Activated CD4-positive, alpha-beta T cell treated with anti-CD3 and anti-CD28 coated beads for 24 hours (primary cell): ENCODE data around the gene SPTBN4.
"Not testable (repeated sequence)": the region's sequence is repeated elsewhere in the genome, so short reads cannot be mapped to it uniquely, and the experiment has no call there.

ENCODE experiments used
- DNase-seq, 2 donors: peaks; one replicate each; pipeline ENCODE4 v3.0.0-alpha.2; 2020; ENCODE audit warnings: low read depth in 2 of 2

Gene SPTBN4

GRCh38 chr19:40464059-40465024 is 2.5 kb upstream of the SPTBN4 start:
- peak; percentile 66 to 75 for DNase-seq

GRCh38 chr19:40465025-40465556 is 1.7 kb upstream of the SPTBN4 start:
- DNase-seq: no peak

DNA sequence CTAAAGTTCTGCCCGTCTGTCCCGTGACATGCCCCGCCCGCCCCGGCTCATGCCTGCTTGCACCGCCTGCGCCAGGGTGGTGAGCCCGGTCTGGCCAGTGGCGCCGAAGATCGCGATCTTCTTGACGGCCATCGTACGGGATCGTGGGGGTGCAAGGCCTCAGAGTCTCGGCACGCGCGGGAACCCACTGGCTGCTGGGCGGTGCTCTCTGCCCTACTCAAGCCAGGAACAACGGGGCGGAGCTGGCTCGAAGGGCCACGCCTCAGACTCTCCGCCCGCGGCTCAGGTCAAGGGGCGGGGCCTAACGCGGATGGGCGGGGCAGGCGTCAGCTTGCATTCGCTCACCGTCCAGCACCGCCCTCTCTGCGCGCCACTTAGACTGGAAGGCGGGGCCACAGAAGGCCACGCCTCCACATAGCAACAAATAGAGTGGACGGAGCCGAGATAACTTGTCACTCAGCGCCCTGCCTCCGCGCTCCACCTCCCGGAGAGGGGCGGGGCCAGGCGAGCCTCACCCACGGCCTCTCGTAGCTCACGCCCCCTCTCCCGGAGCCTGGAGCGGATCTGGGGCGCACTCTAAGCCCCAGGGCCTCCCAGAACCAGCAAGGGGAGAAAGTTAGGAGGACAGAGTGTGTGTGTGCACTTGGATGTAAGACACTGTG is 1.1 kb upstream of the SPTBN4 start, which contains the start of gene BLVRB:
TSS of gene BLVRB (minus strand) at position 189 of the 662 bp plus-strand sequence. CDS start at position 132, 57 bp downstream.
- DNase-seq: peak; percentile 99 to 100

DNA sequence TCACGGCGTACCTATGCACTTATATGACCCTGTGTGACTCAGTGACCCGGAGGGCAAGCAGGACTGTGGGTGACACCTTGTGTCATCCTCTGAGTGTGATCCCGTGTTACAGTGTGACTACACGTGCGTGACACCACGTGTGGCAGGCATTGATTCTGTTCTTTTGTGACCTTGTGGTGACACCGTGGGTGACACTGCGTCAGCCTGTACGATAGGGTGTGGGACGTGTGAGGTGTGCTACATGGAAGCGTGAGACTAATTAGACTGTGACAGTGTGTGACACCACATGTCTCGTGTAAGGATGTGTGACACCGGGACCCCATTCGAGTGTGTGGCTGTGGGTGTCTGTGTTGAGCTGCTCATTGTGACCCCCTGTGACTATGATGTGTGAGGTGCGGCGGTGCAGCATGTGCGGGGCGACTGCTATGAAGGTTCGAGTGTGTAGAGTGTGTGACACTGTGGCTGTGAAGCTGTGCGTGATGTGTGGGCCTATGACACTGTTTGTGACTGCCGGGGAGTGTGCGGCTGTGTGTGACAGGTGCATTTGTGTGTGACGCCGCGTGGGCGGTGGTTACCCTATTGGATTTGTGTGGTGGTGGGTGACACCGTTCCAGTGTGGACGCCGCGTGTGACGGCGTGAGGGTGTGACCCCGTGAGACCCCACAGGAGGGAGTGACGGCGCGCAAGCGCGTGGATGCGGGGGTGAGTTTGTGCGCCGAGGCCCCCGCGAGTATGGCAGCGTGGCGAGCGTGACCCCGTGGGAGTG is 399 bp upstream of the SPTBN4 start:
- peak; percentile 47 to 49 for DNase-seq

- DNase-seq: no peak
Measured at GRCh38 chr19:40469011-40469410, 2.2 kb downstream of the SPTBN4 start.

GRCh38 chr19:40471111-40471510 is 4.3 kb downstream of the SPTBN4 start:
- DNase-seq: no peak

DNA sequence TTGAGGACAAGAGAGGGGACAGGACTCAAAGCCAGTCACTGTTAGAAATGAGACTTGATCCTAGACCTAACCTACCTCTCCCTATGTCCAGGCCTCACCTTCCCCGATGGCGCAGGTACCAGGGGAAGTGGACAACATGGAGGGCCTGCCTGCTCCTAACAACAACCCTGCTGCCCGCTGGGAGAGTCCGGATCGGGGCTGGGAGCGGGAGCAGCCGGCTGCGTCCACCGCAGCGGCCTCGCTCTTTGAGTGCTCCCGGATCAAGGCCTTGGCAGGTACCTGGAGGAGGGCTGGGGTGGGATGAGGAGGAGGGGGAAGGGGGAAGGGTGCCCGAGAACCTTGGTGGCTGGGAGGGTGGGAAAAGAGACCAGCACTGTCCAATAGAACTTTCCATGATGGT is 5.7 kb downstream of the SPTBN4 start:
- DNase-seq: no peak

DNA sequence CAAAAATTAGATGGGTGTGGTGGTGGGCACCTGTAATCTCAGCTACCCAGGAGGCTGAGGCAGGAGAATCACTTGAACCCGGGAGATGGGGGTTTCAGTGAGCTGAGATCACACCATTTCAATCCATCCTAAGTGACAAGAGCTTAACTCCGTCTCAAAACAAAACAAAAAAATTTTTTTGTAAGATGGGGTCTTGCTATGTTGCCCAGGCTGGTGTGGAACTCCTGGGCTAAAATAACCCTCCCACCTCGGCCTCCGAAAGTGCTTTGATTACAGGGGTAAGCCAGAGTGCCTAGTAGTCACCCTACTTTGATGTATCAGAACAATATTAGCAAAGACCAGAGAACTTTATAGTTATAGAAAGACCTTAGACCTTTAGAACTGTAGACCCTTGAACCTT is 7.9 kb downstream of the SPTBN4 start:
- no peak for DNase-seq

DNA sequence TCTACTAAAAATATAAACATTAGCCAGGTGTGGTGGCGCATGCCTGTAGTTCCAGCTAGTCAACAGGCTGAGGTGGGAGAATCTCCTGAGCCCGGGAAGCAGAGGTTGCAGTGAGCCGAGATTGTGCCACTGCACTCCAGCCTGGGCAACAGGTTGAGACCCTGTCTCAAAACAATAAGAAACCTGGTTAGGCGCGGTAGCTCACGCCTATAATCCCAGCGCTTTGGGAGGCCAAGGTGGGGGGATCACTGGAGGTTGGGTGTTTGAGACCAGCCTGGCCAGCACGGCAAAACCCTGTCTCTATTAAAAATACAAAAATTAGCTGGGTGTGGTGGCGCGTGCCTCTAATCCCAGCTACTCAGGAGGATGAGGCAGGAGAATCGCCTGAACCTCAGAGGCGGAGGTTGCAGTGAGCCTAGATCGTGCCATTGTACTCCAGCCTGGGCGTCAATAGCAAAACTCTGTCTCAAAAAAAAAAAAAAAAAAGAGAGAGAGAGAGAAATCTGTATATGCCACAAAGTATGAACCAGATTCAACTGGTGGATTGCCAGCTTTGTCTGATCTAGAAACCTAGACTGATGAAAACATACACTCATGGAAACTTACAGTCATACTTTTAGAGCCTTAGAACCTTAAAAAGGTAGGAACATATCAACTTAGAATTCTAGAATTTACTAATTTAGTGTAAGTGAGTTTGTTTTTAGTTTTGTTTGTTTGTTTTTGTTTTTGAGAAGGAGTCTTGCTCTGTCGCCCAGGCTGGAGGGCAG is 9.3 kb downstream of the SPTBN4 start:
- not testable (repeated sequence) for DNase-seq

DNA sequence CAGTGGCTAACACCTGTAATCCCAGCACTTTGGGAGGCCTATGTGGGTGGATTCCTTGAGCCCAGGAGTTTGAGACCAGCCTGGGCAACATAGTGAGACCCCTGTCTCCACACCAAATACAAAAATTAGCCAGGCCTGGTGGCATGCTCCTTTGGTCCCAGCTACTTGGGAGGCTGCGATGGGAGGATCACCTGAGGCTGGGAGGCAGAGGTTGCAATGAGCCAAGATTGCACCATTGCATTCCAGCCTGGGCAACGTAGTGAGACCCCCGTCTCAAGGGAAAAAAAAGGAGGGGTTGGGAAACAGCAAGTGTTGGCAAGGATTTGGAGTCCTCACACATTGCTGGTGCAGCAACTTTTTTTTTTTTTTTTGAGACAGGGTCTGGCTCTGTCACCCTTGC is 19.2 kb downstream of the SPTBN4 start:
- no peak for DNase-seq

- DNase-seq: no peak
Measured at GRCh38 chr19:40489882-40490230, 23.1 kb downstream of the SPTBN4 start.

- no peak for DNase-seq
Measured at GRCh38 chr19:40492274-40492673, 25.5 kb downstream of the SPTBN4 start.

DNA sequence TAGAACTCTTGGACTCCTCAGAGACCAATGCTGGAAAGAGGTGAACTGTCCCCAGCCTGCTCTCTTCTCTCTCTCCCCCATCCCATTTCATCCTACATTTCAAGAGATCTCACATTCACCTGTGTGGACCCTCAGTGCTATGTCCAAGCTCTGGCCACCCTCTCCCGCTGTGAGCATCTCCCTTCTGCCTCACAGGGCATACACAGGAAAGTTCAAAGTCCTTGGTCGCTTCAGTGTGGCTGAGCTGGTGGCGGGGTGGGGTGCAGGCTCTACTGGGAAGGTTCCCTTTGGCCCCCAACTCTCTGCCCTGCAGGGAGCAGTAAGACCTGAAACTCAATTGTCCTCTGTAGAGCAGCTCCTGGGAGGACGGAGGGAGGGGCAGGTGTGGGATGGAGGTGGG is 27.0 kb downstream of the SPTBN4 start:
- DNase-seq: no peak

GRCh38 chr19:40494191-40494838 is 27.5 kb downstream of the SPTBN4 start:
- DNase-seq: no peak

GRCh38 chr19:40497214-40497613 is 30.4 kb downstream of the SPTBN4 start:
- DNase-seq: no peak

DNA sequence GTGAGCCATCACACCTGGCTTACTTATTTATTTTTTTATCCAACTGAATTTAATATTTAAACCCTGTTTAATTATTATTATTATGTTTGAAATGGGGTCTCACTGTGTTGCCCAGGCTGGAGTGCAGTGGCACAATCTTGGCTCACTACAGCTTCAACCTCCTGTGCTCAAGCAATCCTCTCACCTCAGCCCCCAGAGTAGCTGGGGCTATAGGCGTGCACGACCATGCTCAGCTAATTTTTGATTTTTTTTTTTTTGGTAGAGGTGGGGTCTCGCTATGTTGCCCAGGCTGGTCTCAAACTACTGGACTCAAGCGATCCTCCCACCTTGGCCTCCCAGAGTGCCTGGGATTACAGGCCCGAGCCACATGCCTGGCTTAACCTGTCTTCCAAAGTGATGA is 32.5 kb downstream of the SPTBN4 start:
- no peak for DNase-seq

- not testable (repeated sequence) for DNase-seq
Measured at GRCh38 chr19:40500678-40501530, 34.1 kb downstream of the SPTBN4 start.

- DNase-seq: no peak
Measured at GRCh38 chr19:40501599-40501998, 34.8 kb downstream of the SPTBN4 start.

DNA sequence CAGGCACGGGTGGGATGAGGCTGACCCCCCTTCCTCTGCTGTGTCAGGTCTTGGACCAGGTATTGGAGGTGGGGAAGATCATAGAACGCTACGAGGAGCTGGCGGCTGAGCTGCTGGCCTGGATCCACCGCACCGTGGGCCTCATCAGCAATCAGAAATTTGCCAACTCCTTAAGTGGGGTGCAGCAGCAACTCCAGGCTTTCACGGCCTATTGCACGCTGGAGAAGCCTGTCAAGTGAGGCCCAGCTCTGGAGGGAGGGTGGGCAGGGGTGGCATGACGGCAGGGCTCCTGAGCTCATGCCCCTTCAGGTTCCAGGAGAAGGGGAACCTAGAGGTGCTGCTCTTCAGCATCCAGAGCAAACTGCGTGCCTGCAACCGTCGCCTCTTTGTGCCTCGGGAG is 35.3 kb downstream of the SPTBN4 start:
- DNase-seq: no peak
